ENCODE data around the gene PTPRZ1. TPM values are rescaled to one million over a fixed set of nuclear protein-coding genes. Genes with fewer than 3 reads are reported as not detected.

PTPRZ1 gene
- total and polyA plus RNA-seq, 2 of the 13 experiments (the other 11 are each of a cell fraction or from before 2014, with no cell fraction given) = not detected

GRCh38 chr7:121824276-121824675 lies 48.7 kb upstream of the PTPRZ1 start (continued):
- TF ChIP-seq NRL (CRISPR knock-in tag; IDR thresholded peaks at IDR 0.05; ENCODE audit: borderline replicate concordance) (no peak), ATF5 (CRISPR knock-in tag; IDR thresholded peaks at IDR 0.05; ENCODE audit: low read depth) (no peak), SRF (IDR thresholded peaks at IDR 0.05; ENCODE audit: low read depth, low read length) (no peak), ETV5 (CRISPR knock-in tag; IDR thresholded peaks at IDR 0.05; ENCODE audit: borderline replicate concordance) (peak; percentile 35; the same call in 1 of the 2 replicates), AGO1 (IDR thresholded peaks at IDR 0.05; ENCODE audit: low read depth, low read length, poor library complexity, severe bottlenecking) (no peak), ZNF503 (CRISPR knock-in tag; IDR thresholded peaks at IDR 0.05) (no peak), MZF1 (CRISPR knock-in tag; IDR thresholded peaks at IDR 0.05; ENCODE audit: borderline replicate concordance) (no peak), ZSCAN9 (CRISPR knock-in tag; IDR thresholded peaks at IDR 0.05; ENCODE audit: borderline replicate concordance) (no peak), ZFP36 (IDR thresholded peaks at IDR 0.05; ENCODE audit: borderline replicate concordance, low read depth, low read length, partially characterized antibody) (no peak), FOXC1 (CRISPR knock-in tag; IDR thresholded peaks at IDR 0.05; ENCODE audit: borderline replicate concordance) (no peak), TSC22D2 (CRISPR knock-in tag; IDR thresholded peaks at IDR 0.05; ENCODE audit: borderline replicate concordance) (no peak), ZNF607 (CRISPR knock-in tag; IDR thresholded peaks at IDR 0.05; ENCODE audit: borderline replicate concordance) (no peak), FOXA1 (IDR thresholded peaks at IDR 0.05) (no peak), FOXA1 (CRISPR knock-in tag; IDR thresholded peaks at IDR 0.05) (0 out of 2 replicates have a peak, but pooled peaks have one; percentile 41), ZNF547 (CRISPR knock-in tag; IDR thresholded peaks at IDR 0.05) (no peak), KMT2A (CRISPR knock-in tag; IDR thresholded peaks at IDR 0.05) (no peak), ZNF879 (CRISPR knock-in tag; IDR thresholded peaks at IDR 0.05) (no peak), ZNF598 (CRISPR knock-in tag; IDR thresholded peaks at IDR 0.05; ENCODE audit: borderline replicate concordance) (no peak), HMGA1 (CRISPR knock-in tag; conservative IDR thresholded peaks at IDR 0.05) (no peak), ZNF101 (CRISPR knock-in tag; IDR thresholded peaks at IDR 0.05; ENCODE audit: borderline replicate concordance, low read depth) (no peak), ZMYM2 (CRISPR knock-in tag; IDR thresholded peaks at IDR 0.05) (0 out of 2 replicates have a peak, but pooled peaks have one; percentile 24), GABPB1 (CRISPR knock-in tag; IDR thresholded peaks at IDR 0.05) (peak; percentile 27; the same call in 1 of the 2 replicates), ZBTB14 (CRISPR knock-in tag; IDR thresholded peaks at IDR 0.05) (no peak), TEAD2 (CRISPR knock-in tag; IDR thresholded peaks at IDR 0.05) (no peak), ZNF670 (CRISPR knock-in tag; IDR thresholded peaks at IDR 0.05; ENCODE audit: borderline replicate concordance) (no peak), ESRRA (CRISPR knock-in tag; IDR thresholded peaks at IDR 0.05; ENCODE audit: low read depth) (no peak), PPARG (CRISPR knock-in tag; conservative IDR thresholded peaks at IDR 0.05) (0 out of 2 replicates have a peak, but pooled peaks have one; percentile 16), ZNF562 (CRISPR knock-in tag; IDR thresholded peaks at IDR 0.05; ENCODE audit: borderline replicate concordance) (no peak), ZNF337 (CRISPR knock-in tag; IDR thresholded peaks at IDR 0.05; ENCODE audit: borderline replicate concordance, low read depth) (no peak), ZNF841 (CRISPR knock-in tag; IDR thresholded peaks at IDR 0.05; ENCODE audit: borderline replicate concordance) (no peak), SIN3B (IDR thresholded peaks at IDR 0.05; ENCODE audit: low read length) (no peak)
